ENCODE data around the gene PPARD. TPM values are rescaled to one million over a fixed set of nuclear protein-coding genes. Genes with fewer than 3 reads are reported as not detected.

The PPARD gene
- total and polyA plus RNA-seq, 12 donors, result 12.9 to 21.0 (median 13.9) TPM

DNA sequence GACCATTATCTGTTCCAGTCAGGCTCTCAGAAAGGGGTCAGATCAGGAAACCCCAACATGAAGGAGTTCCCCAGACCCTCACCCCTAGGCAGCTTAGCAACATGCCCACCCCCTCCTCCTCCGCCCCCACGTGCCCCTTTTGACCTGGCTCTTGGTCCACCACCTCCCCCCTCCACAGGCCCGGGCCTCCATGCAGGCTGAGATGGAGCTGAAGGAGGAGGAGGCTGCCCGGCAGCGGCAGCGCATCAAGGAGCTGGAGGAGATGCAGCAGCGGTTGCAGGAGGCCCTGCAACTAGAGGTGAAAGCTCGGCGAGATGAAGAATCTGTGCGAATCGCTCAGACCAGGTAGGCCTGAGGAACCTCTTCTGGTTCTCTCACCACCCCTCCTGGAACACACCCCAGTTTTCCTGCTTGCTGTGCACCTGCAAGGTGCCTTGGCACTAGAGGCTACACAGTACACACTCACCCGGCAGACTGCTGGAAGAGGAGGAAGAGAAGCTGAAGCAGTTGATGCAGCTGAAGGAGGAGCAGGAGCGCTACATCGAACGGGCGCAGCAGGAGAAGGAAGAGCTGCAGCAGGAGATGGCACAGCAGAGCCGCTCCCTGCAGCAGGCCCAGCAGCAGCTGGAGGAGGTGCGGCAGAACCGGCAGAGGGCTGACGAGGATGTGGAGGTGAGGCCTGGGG is 22.9 kb upstream of the PPARD start:
- Histone ChIP-seq H3K9me3 (no peaks in the 10 kb centered on the region), H3K27me3 (no peaks in the 10 kb centered on the region), H3K4me3 (no peak overlapping the region), H3K4me1 (peaks cover 0 to 16% (median 7%) of the 10 kb centered on the region in 9 donors), H3K27ac (no peak overlapping the region), H3K36me3 (peaks cover 0 to 81% (median 0%) of the 10 kb centered on the region in 9 donors)
- TF ChIP-seq, protein P1, sequence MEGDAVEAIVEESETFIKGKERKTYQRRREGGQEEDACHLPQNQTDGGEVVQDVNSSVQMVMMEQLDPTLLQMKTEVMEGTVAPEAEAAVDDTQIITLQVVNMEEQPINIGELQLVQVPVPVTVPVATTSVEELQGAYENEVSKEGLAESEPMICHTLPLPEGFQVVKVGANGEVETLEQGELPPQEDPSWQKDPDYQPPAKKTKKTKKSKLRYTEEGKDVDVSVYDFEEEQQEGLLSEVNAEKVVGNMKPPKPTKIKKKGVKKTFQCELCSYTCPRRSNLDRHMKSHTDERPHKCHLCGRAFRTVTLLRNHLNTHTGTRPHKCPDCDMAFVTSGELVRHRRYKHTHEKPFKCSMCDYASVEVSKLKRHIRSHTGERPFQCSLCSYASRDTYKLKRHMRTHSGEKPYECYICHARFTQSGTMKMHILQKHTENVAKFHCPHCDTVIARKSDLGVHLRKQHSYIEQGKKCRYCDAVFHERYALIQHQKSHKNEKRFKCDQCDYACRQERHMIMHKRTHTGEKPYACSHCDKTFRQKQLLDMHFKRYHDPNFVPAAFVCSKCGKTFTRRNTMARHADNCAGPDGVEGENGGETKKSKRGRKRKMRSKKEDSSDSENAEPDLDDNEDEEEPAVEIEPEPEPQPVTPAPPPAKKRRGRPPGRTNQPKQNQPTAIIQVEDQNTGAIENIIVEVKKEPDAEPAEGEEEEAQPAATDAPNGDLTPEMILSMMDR (IDR thresholded peaks at IDR 0.05), result no peak
- DNase-seq (no peak), ATAC-seq (no peak)
- intact Hi-C loops (cut with DNase I), result loop anchor here in 1 of 10 donors (5.0 kb wide), 1 partner anchor 303 kb away; no protein-coding TSS in a partner anchor
- WGBS, 2 donors, result 93% methylated on average over 20 of the region's 20 CpGs

DNA sequence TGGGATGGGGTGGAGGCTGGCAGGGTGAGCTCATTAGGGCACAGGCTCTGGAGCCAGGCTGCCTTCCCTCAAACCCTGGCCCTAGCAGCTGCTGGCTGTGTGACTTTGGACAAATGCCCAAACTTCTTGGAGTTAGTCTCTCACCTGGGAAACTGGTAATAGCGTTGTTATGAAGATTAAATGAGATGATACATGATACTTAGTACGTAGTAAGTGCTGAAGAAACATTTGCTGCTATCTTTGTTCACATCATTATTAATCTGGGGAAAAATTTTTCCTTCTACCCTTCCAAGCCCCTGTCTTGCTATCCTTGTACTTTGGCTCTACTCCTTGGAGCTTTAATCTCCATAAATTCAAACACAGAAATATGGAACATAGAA is 22.3 kb upstream of the PPARD start:
- WGBS, 2 donors, result 95 to 99% methylated on average over 2 of the region's 2 CpGs
- ATAC-seq, result no peak
- intact Hi-C loops (cut with DNase I), result no loop called here

DNA sequence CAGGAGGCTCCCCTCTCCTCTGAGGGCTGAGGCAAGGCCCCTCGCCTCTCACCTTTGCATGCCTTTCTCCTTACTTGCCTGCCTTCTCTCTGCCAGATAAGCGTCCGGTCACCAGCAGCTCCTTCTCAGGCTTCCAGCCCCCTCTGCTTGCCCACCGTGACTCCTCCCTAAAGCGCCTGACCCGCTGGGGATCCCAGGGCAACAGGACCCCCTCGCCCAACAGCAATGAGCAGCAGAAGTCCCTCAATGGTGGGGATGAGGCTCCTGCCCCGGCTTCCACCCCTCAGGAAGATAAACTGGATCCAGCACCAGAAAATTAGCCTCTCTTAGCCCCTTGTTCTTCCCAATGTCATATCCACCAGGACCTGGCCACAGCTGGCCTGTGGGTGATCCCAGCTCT is 21.3 kb upstream of the PPARD start:
- H3K9me3 ChIP-seq, result no peaks in the 10 kb centered on the region
- 90% methylated on average over 7 to 8 of the region's 8 CpGs for WGBS, 2 donors
- H3K4me1 ChIP-seq, result peaks cover 0 to 16% (median 7%) of the 10 kb centered on the region in 9 donors
- ATAC-seq (no peak), DNase-seq (no peak)
- H3K4me3 ChIP-seq, result no peak overlapping the region
- peaks cover 0 to 74% (median 0%) of the 10 kb centered on the region in 9 donors for H3K36me3 ChIP-seq
- TF ChIP-seq, protein P1 (IDR thresholded peaks at IDR 0.05), result no peak
- no peak overlapping the region for H3K27ac ChIP-seq
- intact Hi-C loops (cut with DNase I), result no loop called here
- no peaks in the 10 kb centered on the region for H3K27me3 ChIP-seq

More for the DNA sequence above, 22.3 kb upstream of the PPARD start:
- H3K27me3 ChIP-seq, result no peaks in the 10 kb centered on the region
- H3K27ac ChIP-seq, result no peak overlapping the region
- H3K4me1 ChIP-seq, result peaks cover 0 to 16% (median 7%) of the 10 kb centered on the region in 9 donors
- H3K9me3 ChIP-seq, result no peaks in the 10 kb centered on the region
- H3K4me3 ChIP-seq, result no peak overlapping the region
- no peak for DNase-seq
- TF ChIP-seq, protein P1 (IDR thresholded peaks at IDR 0.05), result no peak
- peaks cover 0 to 77% (median 0%) of the 10 kb centered on the region in 9 donors for H3K36me3 ChIP-seq

DNA sequence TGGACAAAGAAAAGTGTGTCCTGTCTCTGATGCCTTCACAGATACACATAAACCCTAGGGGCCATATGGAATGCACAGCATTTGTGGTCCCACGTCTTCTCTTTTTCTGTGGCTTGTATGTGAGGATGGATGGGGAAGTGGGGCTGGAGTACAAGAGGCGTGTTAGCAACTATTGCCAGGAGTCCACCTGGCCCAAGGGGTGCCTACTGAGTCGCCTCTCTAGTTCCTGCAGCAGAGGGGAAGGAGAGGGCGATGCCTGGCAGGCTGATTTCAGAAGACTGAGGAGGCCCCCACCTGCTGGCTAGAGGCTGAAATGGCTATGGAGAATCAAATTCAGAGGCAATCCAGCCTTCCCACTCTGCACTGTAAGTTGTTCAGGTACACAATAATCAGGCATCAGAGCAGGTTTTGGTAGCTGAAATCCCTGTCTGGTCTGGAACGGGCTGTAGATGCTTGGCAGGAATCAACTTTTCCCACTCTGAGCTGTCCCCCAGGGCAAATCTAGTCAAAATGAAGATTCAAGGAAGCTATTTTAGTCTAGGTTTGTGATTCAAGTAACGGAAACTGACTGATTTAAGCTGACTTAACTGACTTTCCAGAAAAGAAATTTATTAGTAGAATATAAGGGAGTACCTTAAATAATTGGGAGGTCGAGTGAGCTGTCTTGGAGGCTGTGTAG is 14.9 kb upstream of the PPARD start:
- DNase-seq (peak; percentile 50 to 67), ATAC-seq (peak; percentile 59 to 87 (median 82))
- peaks cover 0 to 10% (median 0%) of the 10 kb centered on the region in 9 donors for H3K36me3 ChIP-seq
- H3K4me1 ChIP-seq, result no peaks in the 10 kb centered on the region
- H3K9me3 ChIP-seq, result no peaks in the 10 kb centered on the region
- TF ChIP-seq, protein P1 (IDR thresholded peaks at IDR 0.05), result peak; percentile 18 to 69 (median 60)
- intact Hi-C loops (cut with DNase I), result loop anchor here in 5 of 10 donors (1.0 to 5.0 kb wide), 3 partner anchors 30 to 35 kb away; partner anchors contain the start of gene DEF6 (in 4 of the 5)
- H3K27ac ChIP-seq, result no peak overlapping the region
- H3K27me3 ChIP-seq, result no peaks in the 10 kb centered on the region
- no peak overlapping the region for H3K4me3 ChIP-seq
- WGBS, 2 donors, result 39 to 41% methylated on average over 7 of the region's 7 CpGs
